ENCODE measurements around the gene AQP2.

AQP2 gene

GRCh38 chr12:49950273-49951251 is at the start of gene AQP2:
AQP2 (plus strand) TSS chr12:49950737; CDS start chr12:49950831, 94 bp downstream.
- DNase-seq = no peak

- DNase-seq = no peak
Measured at GRCh38 chr12:49901026-49901425, 49.5 kb upstream of the AQP2 start.

GRCh38 chr12:49901986-49902385 is 48.6 kb upstream of the AQP2 start:
- no peak for DNase-seq

GRCh38 chr12:49902399-49903350 is 47.9 kb upstream of the AQP2 start:
- no peak for DNase-seq

- DNase-seq = no peak
Measured at GRCh38 chr12:49903351-49903699, 47.2 kb upstream of the AQP2 start.

- peak; percentile 38 for DNase-seq
Measured at GRCh38 chr12:49903700-49904423, 46.7 kb upstream of the AQP2 start, which contains the start of gene FAIM2. FAIM2 (minus strand) TSS chr12:49903900; CDS start chr12:49903792, 108 bp downstream.

GRCh38 chr12:49904601-49905000 is 45.9 kb upstream of the AQP2 start:
- DNase-seq = no peak

- DNase-seq = no peak
Measured at GRCh38 chr12:49905718-49906314, 44.7 kb upstream of the AQP2 start.

- DNase-seq = no peak
Measured at GRCh38 chr12:49907352-49907751, 43.2 kb upstream of the AQP2 start.

- DNase-seq = no peak
Measured at GRCh38 chr12:49909356-49909755, 41.2 kb upstream of the AQP2 start.

- DNase-seq = no peak
Measured at GRCh38 chr12:49909826-49910225, 40.7 kb upstream of the AQP2 start.

- DNase-seq = no peak
Measured at GRCh38 chr12:49910331-49911212, 40.0 kb upstream of the AQP2 start.

GRCh38 chr12:49911213-49911605 is 39.3 kb upstream of the AQP2 start:
- DNase-seq = no peak

- no peak for DNase-seq
Measured at GRCh38 chr12:49912345-49913255, 37.9 kb upstream of the AQP2 start.

GRCh38 chr12:49916129-49916919 is 34.2 kb upstream of the AQP2 start:
- DNase-seq = no peak

- no peak for DNase-seq
Measured at GRCh38 chr12:49917166-49917787, 33.3 kb upstream of the AQP2 start.

GRCh38 chr12:49917788-49918173 is 32.8 kb upstream of the AQP2 start:
- no peak for DNase-seq

GRCh38 chr12:49920241-49920914 is 30.2 kb upstream of the AQP2 start:
- no peak for DNase-seq
